HL-60 (cell line): Measurements from ENCODE around the gene BTF3.
"Not testable (repeated sequence)": the region's sequence is repeated elsewhere in the genome, so short reads cannot be mapped to it uniquely, and the experiment has no call there.

Experiments used
- DNase-seq, 2 experiments: peaks; one replicate each; pipeline ENCODE4 v3.0.0-alpha.2; 2010 to 2020; ENCODE audit warnings: low read depth in 1 of 2, low spot score in 1 of 2
- H3K27ac ChIP-seq: fragments of 250-450 bp; sonication (Bioruptor Pico); replicated peaks from 2 replicates; pipeline ENCODE4 v1.5.1; 2020; ENCODE audit warnings: mild to moderate bottlenecking, moderate library complexity
- H3K27me3 ChIP-seq: fragments of 250-450 bp; sonication (Bioruptor Pico); 2 replicates; pipeline ENCODE4 v1.5.1; 2021; ENCODE audit warnings: mild to moderate bottlenecking, moderate library complexity; ENCODE audit not compliant: insufficient read depth, poor library complexity, severe bottlenecking
- H3K4me3 ChIP-seq: replicated peaks from 2 replicates; pipeline ENCODE4 v1.5.1; 2011; ENCODE audit warnings: mild to moderate bottlenecking, control low read depth, low read length; ENCODE audit not compliant: insufficient read depth
- CTCF ChIP-seq: IDR thresholded peaks from one replicate; pipeline ENCODE4 v1.5.1; 2011; ENCODE audit warnings: low read length, control low read depth, inconsistent platforms; ENCODE audit not compliant: insufficient read depth
- GABPA ChIP-seq: IDR thresholded peaks from 2 replicates; pipeline ENCODE4 v1.6.1; 2012; ENCODE audit warnings: low read depth
- POLR2AphosphoS5 ChIP-seq: IDR thresholded peaks from 2 replicates; pipeline ENCODE4 v1.6.1; 2012; ENCODE audit warnings: low read depth
- REST ChIP-seq: IDR thresholded peaks from 2 replicates; pipeline ENCODE4 v1.6.1; 2012; ENCODE audit warnings: low read depth; ENCODE audit not compliant: insufficient replicate concordance
- SPI1 ChIP-seq: IDR thresholded peaks from 2 replicates; pipeline ENCODE4 v1.6.1; 2012; ENCODE audit warnings: low read depth, mild to moderate bottlenecking, borderline replicate concordance

Gene BTF3

GRCh38 chr5:73454379-73455036, 43.7 kb upstream of the BTF3 start:
- DNase-seq: peak in 1 of 2 experiments; percentile 26
- Histone ChIP-seq H3K27ac (no peak overlapping the region), H3K4me3 (no peak overlapping the region), H3K27me3 (peaks cover 9% of the 10 kb centered on the region)
- peak; percentile 34 for TF ChIP-seq CTCF
- no peak for TF ChIP-seq SPI1

GRCh38 chr5:73456462-73456861, 41.8 kb upstream of the BTF3 start:
- not testable (repeated sequence) for H3K27me3 ChIP-seq, H3K4me3 ChIP-seq, H3K27ac ChIP-seq, DNase-seq

GRCh38 chr5:73459366-73459765, 38.9 kb upstream of the BTF3 start:
- no peak for TF ChIP-seq POLR2AphosphoS5
- no peak for TF ChIP-seq REST
- TF ChIP-seq CTCF: no peak
- TF ChIP-seq SPI1: no peak
- TF ChIP-seq GABPA: no peak
- Histone ChIP-seq H3K27me3 (no peaks in the 10 kb centered on the region), H3K4me3 (no peak overlapping the region), H3K27ac (no peak overlapping the region)
- no peak for DNase-seq

- TF ChIP-seq REST (no peak), GABPA (no peak), CTCF (no peak), POLR2AphosphoS5 (no peak), SPI1 (no peak)
- H3K4me3 ChIP-seq: no peak overlapping the region
- no peak for DNase-seq
These were observed 38.1 kb upstream of the BTF3 start for GRCh38 chr5:73460133-73460532.

More at GRCh38 chr5:73460133-73460532, 38.1 kb upstream of the BTF3 start:
- Histone ChIP-seq H3K27ac (no peak overlapping the region), H3K27me3 (no peaks in the 10 kb centered on the region)
